GM12878 (cell line): ENCODE data around the gene TEKT5. TPM values are rescaled to one million over a fixed set of nuclear protein-coding genes. Genes with fewer than 3 reads are reported as not detected.

ENCODE experiments used
- CHD2 ChIP-seq: IDR thresholded peaks from 2 replicates; pipeline ENCODE4 v1.6.1; 2011; ENCODE audit warnings: low read depth, low read length, improper control_type of control experiment, borderline replicate concordance
- E4F1 ChIP-seq: fragments of 450-650 bp; IDR thresholded peaks from 2 replicates; pipeline ENCODE4 v1.6.1; 2018; ENCODE audit warnings: borderline replicate concordance, mild to moderate bottlenecking; ENCODE audit not compliant: partially characterized antibody
- ESRRA ChIP-seq: IDR thresholded peaks from 2 replicates; pipeline ENCODE4 v1.6.1; 2012; ENCODE audit warnings: mild to moderate bottlenecking, low read length, improper control_type of control experiment
- FOXK2 ChIP-seq: fragments of 450-650 bp; IDR thresholded peaks from 2 replicates; pipeline ENCODE4 v1.6.1; 2017; ENCODE audit warnings: mild to moderate bottlenecking, moderate library complexity
- IRF4 ChIP-seq: IDR thresholded peaks from 2 replicates; pipeline ENCODE4 v1.6.1; 2011; ENCODE audit warnings: low read depth, low read length
- KLF5 ChIP-seq: fragments of 450-650 bp; IDR thresholded peaks from 2 replicates; pipeline ENCODE4 v1.6.1; 2014; ENCODE audit warnings: mild to moderate bottlenecking; ENCODE audit not compliant: partially characterized antibody
- PAX8 ChIP-seq: fragments of 450-650 bp; IDR thresholded peaks from 2 replicates; pipeline ENCODE4 v1.6.1; 2017; ENCODE audit warnings: mild to moderate bottlenecking, moderate library complexity
- RCOR1 ChIP-seq: conservative IDR thresholded peaks from 2 replicates; pipeline ENCODE4 v1.6.1; 2012; ENCODE audit warnings: low read depth, low read length, improper control_type of control experiment
- SUPT20H ChIP-seq: IDR thresholded peaks from 2 replicates; pipeline ENCODE4 v1.6.1; 2011; ENCODE audit warnings: low read depth, mild to moderate bottlenecking, low read length, moderate library complexity, borderline replicate concordance; ENCODE audit not compliant: control insufficient read depth
- TAF1 ChIP-seq: IDR thresholded peaks from 2 replicates; pipeline ENCODE4 v1.6.1; 2011; ENCODE audit warnings: mild to moderate bottlenecking, low read depth, low read length, borderline replicate concordance
- YY1 ChIP-seq: IDR thresholded peaks from 2 replicates; pipeline ENCODE4 v1.6.1; 2011; ENCODE audit warnings: low read depth, mild to moderate bottlenecking, low read length
- ZBED1 ChIP-seq: IDR thresholded peaks from 2 replicates; pipeline ENCODE4 v1.6.1; 2016; ENCODE audit warnings: borderline replicate concordance
- ZNF207 ChIP-seq: fragments of 450-650 bp; IDR thresholded peaks from 2 replicates; pipeline ENCODE4 v1.6.1; 2014; ENCODE audit warnings: antibody characterized with exemption, mild to moderate bottlenecking, borderline replicate concordance
- polyA plus RNA-seq, 11 experiments: library from polyadenylated mRNA; depleted of rRNA in 4 of 11; unstranded in 6 of 11; stranded (reverse) in 5 of 11; fragments of >200 nt; fragmentation: Nextera tagmentation in 4 of 11; fragmentation: Illumina TruSeq in 1 of 11; extraction: Ambion mirVana in 4 of 11; extraction: Trizol in 1 of 11; gene quantifications; 1 replicate in 1 of 11; 2 replicates in 10 of 11; pipeline versions ENCODE4 v1.2.1 to v1.2.3, GENCODE V29; 2011 to 2016; ENCODE audit warnings: inconsistent platforms in 2 of 11, missing spikeins in 2 of 11, low read depth in 1 of 11
- total RNA-seq, 4 experiments: library from RNA; depleted of rRNA in 3 of 4; stranded (reverse); fragments of >200 nt in 3 of 4; fragmentation: Illumina TruSeq in 1 of 4; extraction: Trizol in 1 of 4; gene quantifications; 2 replicates each; pipeline versions ENCODE4 v1.2.1 to v1.2.3, GENCODE V29; 2013 to 2021

The TEKT5 gene
- total and polyA plus RNA-seq, 10 of the 15 experiments (the other 5 are each of a cell fraction or from before 2014, with no cell fraction given), result 0.19 to 2.2 (median 0.68) TPM; not detected in 1

- TF ChIP-seq TAF1 (no peak), PAX8 (no peak), KLF5 (peak; percentile 29), YY1 (peak; percentile 64; the same call in 1 of the 2 replicates), ZBED1 (peak; percentile 13; the same call in 1 of the 2 replicates), ESRRA (no peak), E4F1 (no peak), FOXK2 (no peak), ZNF207 (no peak), RCOR1 (no peak), IRF4 (peak; percentile 80; the same call in 1 of the 2 replicates), SUPT20H (no peak), CHD2 (no peak)
Observed at GRCh38 chr16:10738231-10739077, 43.7 kb upstream of the TEKT5 start (continued).
